22Rv1 (cell line): ENCODE results near the gene RGR.

ENCODE experiments used
- CTCF ChIP-seq: fragments of 450-650 bp; IDR thresholded peaks from 2 replicates; pipeline ENCODE4 v1.5.1; 2017; ENCODE audit warnings: mild to moderate bottlenecking
- ZFX ChIP-seq: fragments of 450-650 bp; IDR thresholded peaks from 2 replicates; pipeline ENCODE4 v1.6.1; 2017; ENCODE audit warnings: antibody characterized with exemption, borderline replicate concordance

DNA sequence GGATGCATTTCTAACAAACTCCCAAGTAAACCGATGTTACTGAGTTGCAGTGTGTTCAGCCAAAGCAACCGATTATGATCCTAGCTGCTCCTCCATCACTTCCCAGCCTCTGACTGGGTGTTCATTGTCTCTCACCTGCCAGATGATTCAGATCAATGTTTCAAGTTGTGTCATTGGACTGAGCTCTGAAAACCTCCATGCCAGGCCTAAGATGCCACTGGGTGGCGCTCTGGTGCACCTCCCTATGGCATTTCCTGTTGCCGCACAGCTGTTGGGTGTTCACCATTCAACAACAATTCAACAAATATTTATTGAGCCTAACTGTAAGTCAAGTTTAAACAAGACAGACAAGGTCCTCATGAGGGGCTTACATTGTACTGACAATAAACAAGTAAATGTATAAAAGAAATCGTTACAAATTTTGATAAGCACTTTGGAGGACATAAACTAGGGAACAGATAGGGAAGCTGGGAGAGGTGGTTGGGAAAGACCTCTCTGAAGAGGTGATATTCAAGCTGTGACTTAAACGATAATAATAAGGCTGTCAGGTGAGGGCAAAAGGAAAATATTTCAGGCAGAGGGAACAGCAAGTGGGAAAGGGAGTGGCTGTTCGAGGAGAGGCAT lies 22.8 kb downstream of the RGR start:
- peak; percentile 78 for TF ChIP-seq CTCF
- TF ChIP-seq ZFX: no peak
